Panc1 (cell line): ENCODE data around the gene MAPK4. TPM values are rescaled to one million over a fixed set of nuclear protein-coding genes. Genes with fewer than 3 reads are reported as not detected.

Source experiments
- ATAC-seq: fragments of 200-7000 bp; cut with Tn5 transposase; 2 replicates; pipeline ENCODE4 v1.9.1; 2020; ENCODE audit warnings: mild to moderate bottlenecking, moderate library complexity
- BruUV-seq: library from RNA; stranded (reverse); fragments of 400-500 nt; replicated peaks from 2 replicates; lab custom pipeline; 2021; lab: Mats Ljungman, UMichigan
- CTCF ChIA-PET: fragments of 300-600 bp; sonication (Branson Sonifier 250); formaldehyde crosslinking; loops from one replicate; lab custom pipeline; 2022; ENCODE audit warnings: antibody characterized with exemption; lab: Charles Lee
- POLR2A ChIA-PET: fragments of 300-600 bp; sonication (Branson Sonifier 250); formaldehyde crosslinking; loops from one replicate; lab custom pipeline; 2022; ENCODE audit warnings: antibody characterized with exemption; lab: Charles Lee
- DNase-seq: peaks from one replicate; pipeline ENCODE4 v3.0.0-alpha.2; 2010; ENCODE audit warnings: low read depth, low spot score
- H3K27ac ChIP-seq: 2 replicates; pipeline ENCODE4 v1.5.1; 2011; ENCODE audit warnings: mild to moderate bottlenecking, low read length, inconsistent platforms
- H3K27me3 ChIP-seq: fragments of 200-500 bp; sonication (Bioruptor generic); 2 replicates; pipeline ENCODE4 v1.6.0; 2014; ENCODE audit warnings: low read length, inconsistent platforms; ENCODE audit not compliant: control insufficient read depth, insufficient read depth
- H3K36me3 ChIP-seq: fragments of 200-500 bp; sonication (Bioruptor generic); 2 replicates; pipeline ENCODE4 v1.5.1; 2014; ENCODE audit warnings: inconsistent platforms, mild to moderate bottlenecking, low read length, moderate library complexity; ENCODE audit not compliant: control insufficient read depth, insufficient read depth
- H3K4me1 ChIP-seq: 2 replicates; pipeline ENCODE4 v1.5.1; 2011; ENCODE audit warnings: inconsistent platforms, mild to moderate bottlenecking, low read length, moderate library complexity; ENCODE audit not compliant: control insufficient read depth, insufficient read depth
- H3K4me3 ChIP-seq, 2 experiments: 2 replicates each; pipeline ENCODE4 v1.5.1; 2011 to 2012; ENCODE audit warnings: low read depth in 2 of 2, low read length in 2 of 2, mild to moderate bottlenecking in 2 of 2, inconsistent platforms in 1 of 2, moderate library complexity in 1 of 2
- H3K9me3 ChIP-seq: fragments of 200-500 bp; sonication (Bioruptor generic); 2 replicates; pipeline ENCODE4 v1.5.1; 2014; ENCODE audit warnings: low read depth, mild to moderate bottlenecking, inconsistent platforms, low read length, moderate library complexity; ENCODE audit not compliant: control insufficient read depth, insufficient read depth
- CTCF ChIP-seq: fragments of 450-650 bp; IDR thresholded peaks from 2 replicates; pipeline ENCODE4 v1.5.1; 2017; ENCODE audit warnings: mild to moderate bottlenecking
- POLR2AphosphoS5 ChIP-seq: IDR thresholded peaks from 2 replicates; pipeline ENCODE4 v1.6.1; 2012; ENCODE audit warnings: mild to moderate bottlenecking, low read depth, low read length, moderate library complexity
- SIN3A ChIP-seq: IDR thresholded peaks from 2 replicates; pipeline ENCODE4 v1.6.1; 2012; ENCODE audit warnings: low read depth, mild to moderate bottlenecking, low read length, moderate library complexity, borderline replicate concordance; ENCODE audit not compliant: insufficient read depth
- TCF7L2 ChIP-seq: IDR thresholded peaks from 2 replicates; pipeline ENCODE4 v1.6.1; 2011; ENCODE audit warnings: mild to moderate bottlenecking, low read depth, low read length, inconsistent platforms
- in situ Hi-C: cut with HindIII; loops from 2 replicates; pipeline ENCODE4 v1.10.0; 2016; ENCODE audit warnings: low sequenced_read_pairs, low pct_unique_long_range_greater_than_20kb
- intact Hi-C: fragments of 100-400 bp; cut with micrococcal nuclease; formaldehyde crosslinking; loops from one replicate; pipeline ENCODE4 v1.10.0; 2022; ENCODE audit not compliant: unreplicated experiment
- total RNA-seq: library from RNA; stranded (reverse); gene quantifications from one replicate; pipeline ENCODE4 v1.2.1, GENCODE V29; 2021; ENCODE audit not compliant: unreplicated experiment
- TF ChIP-seq, protein P1 (sequence below), 2 experiments: IDR thresholded peaks; 2 replicates each; pipeline ENCODE4 v1.6.1; 2011 to 2012; ENCODE audit warnings: low read depth in 2 of 2, control low read depth in 1 of 2, low read length in 1 of 2, mild to moderate bottlenecking in 1 of 2, moderate library complexity in 1 of 2; ENCODE audit not compliant: insufficient read depth in 1 of 2

The MAPK4 gene
- total RNA-seq, 1 experiment from 2014 or later, result not detected

GRCh38 chr18:50654211-50654610 lies 94.3 kb downstream of the MAPK4 start:
- Histone ChIP-seq H3K36me3 (no peaks in the 10 kb centered on the region), H3K4me3 (no peak overlapping the region), H3K27ac (no peak overlapping the region), H3K4me1 (no peaks in the 10 kb centered on the region), H3K9me3 (no peaks in the 10 kb centered on the region), H3K27me3 (no peaks in the 10 kb centered on the region)
- BruUV-seq, result no TSS peak
- DNase-seq (no peak), ATAC-seq (no peak)
- intact Hi-C loops (no loop called here), in situ Hi-C loops (no loop called here)
- POLR2A ChIA-PET, result no interaction called here
- TF ChIP-seq POLR2AphosphoS5 (no peak), SIN3A (no peak), TCF7L2 (no peak), CTCF (no peak)
- TF ChIP-seq, protein P1, sequence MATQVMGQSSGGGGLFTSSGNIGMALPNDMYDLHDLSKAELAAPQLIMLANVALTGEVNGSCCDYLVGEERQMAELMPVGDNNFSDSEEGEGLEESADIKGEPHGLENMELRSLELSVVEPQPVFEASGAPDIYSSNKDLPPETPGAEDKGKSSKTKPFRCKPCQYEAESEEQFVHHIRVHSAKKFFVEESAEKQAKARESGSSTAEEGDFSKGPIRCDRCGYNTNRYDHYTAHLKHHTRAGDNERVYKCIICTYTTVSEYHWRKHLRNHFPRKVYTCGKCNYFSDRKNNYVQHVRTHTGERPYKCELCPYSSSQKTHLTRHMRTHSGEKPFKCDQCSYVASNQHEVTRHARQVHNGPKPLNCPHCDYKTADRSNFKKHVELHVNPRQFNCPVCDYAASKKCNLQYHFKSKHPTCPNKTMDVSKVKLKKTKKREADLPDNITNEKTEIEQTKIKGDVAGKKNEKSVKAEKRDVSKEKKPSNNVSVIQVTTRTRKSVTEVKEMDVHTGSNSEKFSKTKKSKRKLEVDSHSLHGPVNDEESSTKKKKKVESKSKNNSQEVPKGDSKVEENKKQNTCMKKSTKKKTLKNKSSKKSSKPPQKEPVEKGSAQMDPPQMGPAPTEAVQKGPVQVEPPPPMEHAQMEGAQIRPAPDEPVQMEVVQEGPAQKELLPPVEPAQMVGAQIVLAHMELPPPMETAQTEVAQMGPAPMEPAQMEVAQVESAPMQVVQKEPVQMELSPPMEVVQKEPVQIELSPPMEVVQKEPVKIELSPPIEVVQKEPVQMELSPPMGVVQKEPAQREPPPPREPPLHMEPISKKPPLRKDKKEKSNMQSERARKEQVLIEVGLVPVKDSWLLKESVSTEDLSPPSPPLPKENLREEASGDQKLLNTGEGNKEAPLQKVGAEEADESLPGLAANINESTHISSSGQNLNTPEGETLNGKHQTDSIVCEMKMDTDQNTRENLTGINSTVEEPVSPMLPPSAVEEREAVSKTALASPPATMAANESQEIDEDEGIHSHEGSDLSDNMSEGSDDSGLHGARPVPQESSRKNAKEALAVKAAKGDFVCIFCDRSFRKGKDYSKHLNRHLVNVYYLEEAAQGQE (IDR thresholded peaks at IDR 0.05; ENCODE audit: insufficient read depth in 1 of 2, low read depth in 2 of 2, low read length in 1 of 2), result no peak
- CTCF ChIA-PET, result no interaction called here

GRCh38 chr18:50654658-50655550 lies 95.0 kb downstream of the MAPK4 start:
- in situ Hi-C loops, result no loop called here
- ChIA-PET POLR2A (no interaction called here), CTCF (no interaction called here)
- ATAC-seq (no peak), DNase-seq (no peak)
- BruUV-seq, result no TSS peak
- no peaks in the 10 kb centered on the region for H3K9me3 ChIP-seq
- H3K4me3 ChIP-seq, result no peak overlapping the region
- no peak for TF ChIP-seq TCF7L2
- no peak for TF ChIP-seq POLR2AphosphoS5
- TF ChIP-seq CTCF, result no peak
- TF ChIP-seq SIN3A, result no peak
- TF ChIP-seq, protein P1 (IDR thresholded peaks at IDR 0.05; ENCODE audit: insufficient read depth in 1 of 2, low read depth in 2 of 2, low read length in 1 of 2), result no peak
- intact Hi-C loops, result no loop called here
- H3K27ac ChIP-seq, result no peak overlapping the region
- H3K36me3 ChIP-seq, result no peaks in the 10 kb centered on the region
- no peaks in the 10 kb centered on the region for H3K4me1 ChIP-seq
- H3K27me3 ChIP-seq, result no peaks in the 10 kb centered on the region
